HCEC 1CT (cell line): Measurements from ENCODE around the gene NCSTN.
"Not testable (repeated sequence)": the region's sequence is repeated elsewhere in the genome, so short reads cannot be mapped to it uniquely, and the experiment has no call there.

Source experiments
- DNase-seq: peaks from one replicate; pipeline ENCODE4 v3.0.0-alpha.2; 2017

Gene NCSTN

DNA sequence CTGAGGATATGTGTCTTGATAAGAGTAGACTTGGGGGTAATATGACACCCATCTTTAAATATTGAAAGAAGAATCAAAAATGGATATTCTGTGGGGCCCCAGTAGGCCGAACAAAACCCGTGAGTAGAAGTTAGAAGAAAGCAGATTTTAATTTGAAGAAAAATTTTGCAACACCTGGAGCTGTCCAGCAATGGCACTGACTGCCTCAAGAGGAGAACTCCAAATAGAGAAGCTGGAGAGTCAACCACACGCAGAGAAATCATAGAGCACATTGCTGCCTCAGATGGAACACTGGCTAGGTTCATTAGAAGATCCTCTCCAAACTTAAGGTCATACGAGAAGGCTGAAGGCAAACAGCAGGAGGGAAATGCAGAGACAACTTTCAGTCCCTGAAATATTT is 30.5 kb downstream of the NCSTN start:
- no peak for DNase-seq

DNA sequence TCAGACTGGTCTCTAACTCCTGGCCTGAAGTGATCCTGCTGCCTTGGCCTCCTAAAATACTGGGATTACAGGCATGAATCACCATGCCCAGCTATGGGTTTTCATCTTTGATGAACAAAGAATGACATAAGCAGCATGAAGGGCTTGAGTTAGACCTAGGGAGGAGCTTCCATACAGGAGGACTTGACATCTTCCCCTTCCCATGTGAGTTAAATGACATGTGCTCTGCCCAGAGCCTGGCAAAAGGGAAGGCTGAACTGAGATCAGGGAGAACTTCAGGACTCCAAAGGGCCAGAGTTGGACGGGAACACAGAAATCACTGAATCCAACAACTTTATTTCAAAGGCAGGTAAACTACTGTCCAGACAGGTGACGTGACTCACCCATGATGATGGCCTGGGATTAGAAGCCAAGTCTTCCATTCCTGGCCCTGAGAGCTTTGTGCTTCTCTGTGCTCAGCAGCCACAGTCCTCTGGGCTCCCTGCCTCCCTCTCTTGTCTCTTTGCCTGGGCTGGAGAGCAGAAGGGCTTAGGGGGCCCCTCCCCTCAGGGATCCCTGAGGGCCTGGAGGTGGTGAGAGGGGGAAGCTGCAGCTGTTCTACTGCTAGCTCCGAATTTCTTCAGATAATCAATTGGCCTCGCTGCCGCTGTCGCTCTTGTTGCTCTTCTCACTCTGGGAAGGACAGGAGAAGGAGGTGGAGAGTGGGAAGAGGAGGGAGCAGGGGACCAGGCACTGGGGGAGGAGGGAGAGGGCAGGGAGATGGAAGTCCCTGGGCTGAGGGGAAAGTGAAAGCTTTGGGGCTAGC is 31.3 kb downstream of the NCSTN start:
- DNase-seq: no peak

DNA sequence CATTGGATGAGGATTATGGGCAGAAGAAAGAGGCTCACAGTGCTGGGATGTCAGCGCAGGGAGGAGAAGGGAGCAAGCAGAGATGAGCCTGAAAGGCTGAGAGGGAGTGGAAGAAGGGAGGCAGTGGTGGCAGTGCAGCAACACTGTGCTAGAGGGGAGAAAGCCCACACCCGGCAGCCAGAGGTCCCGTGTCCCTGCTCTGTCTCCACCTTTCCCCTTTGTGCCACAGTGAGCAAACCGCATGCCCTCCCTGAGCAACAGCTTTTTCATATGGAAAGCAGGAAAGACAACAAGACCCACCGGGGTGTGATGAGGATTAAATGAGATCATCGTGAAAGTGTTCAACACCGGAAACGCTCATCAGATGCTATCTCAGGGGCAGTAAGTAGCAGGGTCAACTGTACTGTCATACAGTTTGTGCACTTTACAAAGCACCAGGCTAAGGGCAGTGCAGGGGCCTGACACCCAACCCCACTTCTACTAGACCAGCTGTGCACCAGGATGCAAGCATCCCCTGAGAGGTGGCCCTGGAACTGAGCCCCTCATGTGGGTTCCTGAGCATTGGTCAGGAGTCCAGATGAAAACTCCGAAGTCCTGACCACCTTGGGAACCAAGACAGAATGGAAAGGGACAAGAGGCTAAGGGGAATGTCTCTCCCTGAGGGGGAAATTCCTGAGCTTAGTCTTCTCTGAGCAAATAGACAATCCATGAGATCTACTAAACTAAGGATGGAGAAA is 32.8 kb downstream of the NCSTN start:
- no peak for DNase-seq

DNA sequence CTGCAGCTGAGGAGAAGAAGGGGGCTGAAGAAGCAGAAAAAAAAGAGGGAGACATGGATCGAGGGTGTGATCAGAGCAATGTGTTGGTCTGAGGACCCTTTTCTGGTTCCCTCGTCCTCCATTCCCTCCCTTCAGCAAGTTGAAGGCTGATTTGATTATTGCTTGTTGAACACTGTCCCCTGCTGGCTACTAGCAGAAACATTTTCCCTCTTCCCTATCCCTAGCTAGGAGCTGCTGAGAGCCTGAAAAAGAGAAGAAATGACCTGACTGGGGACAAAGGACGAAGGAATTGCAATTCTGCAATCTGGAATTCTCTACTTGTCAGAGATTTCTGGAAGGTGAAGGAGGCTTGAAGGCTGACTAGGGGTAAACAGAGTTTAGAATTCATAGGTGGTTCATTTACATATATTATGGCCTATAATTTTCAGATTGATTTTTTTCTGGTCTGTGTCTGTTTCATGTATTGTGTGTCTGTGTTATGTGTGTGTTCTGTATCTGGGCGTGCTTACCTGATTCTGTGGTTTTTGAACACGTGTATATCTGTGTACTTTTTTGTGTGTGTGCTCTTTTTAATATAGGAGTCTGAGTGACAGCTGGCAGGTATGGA is 33.4 kb downstream of the NCSTN start:
- DNase-seq: peak; percentile 57

DNA sequence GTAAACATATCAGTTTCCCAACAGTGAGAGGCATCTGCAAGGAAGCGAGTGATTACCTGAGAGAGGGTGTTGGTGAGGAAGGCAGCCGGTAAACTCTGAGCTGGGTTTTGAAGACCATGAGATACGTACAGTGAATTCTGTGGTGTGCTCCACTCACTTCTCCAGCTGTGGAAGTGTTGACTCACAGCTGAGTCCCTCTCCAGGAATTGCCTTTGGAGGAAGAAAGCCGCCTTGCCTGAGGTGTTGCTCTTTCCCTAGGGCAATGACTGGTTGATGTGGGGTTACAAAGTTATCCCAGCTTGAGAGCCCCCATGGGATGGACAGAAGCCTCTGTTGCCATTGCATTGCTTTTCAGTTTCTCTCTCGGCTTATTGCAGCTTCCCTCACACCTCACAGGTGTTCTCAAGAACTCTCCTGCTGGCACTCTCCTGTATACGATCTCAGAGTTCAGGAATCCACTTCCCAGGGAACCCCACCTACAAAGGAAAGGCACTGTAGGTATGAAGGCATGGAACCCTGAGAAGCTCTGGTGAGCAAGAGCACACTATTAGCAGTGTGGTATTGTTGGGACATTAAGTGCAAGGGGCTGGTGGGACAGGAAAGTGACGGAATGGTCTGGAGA is 34.5 kb downstream of the NCSTN start:
- DNase-seq: peak; percentile 40

DNA sequence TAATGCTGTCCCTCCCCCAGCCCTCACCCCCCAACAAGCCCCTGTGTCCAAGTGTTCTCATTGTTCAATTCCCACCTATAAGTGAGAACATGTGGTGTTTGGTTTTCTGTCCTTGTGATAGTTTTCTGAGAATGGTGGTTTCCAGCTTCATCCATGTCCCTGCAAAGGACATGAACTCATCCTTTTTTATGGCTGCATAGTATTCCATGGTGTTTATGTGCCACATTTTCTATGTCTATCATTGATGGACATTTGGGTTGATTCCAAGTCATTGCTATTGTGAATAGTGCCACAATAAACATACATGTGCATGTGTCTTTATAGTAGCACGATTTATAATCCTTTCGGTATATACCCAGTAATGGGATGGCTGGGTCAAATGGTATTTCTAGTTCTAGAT is 41.6 kb downstream of the NCSTN start:
- not testable (repeated sequence) for DNase-seq

DNA sequence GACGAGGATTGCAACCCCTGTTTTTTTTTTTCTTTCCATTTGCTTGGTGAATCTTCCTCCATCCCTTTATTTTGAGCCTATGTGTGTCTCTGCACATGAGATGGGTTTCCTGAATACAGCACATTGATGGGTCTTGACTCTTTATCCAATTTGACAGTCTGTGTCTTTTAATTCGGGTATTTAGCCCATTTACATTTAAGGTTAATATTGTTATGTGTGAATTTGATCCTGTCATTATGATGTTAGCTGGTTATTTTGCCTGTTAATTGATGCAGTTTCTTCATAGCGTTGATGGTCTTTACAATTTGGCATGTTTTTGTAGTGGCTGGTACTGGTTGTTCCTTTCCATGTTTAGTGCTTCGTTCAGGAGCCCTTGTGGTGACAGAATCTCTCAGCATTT is 45.2 kb downstream of the NCSTN start:
- DNase-seq: not testable (repeated sequence)

DNA sequence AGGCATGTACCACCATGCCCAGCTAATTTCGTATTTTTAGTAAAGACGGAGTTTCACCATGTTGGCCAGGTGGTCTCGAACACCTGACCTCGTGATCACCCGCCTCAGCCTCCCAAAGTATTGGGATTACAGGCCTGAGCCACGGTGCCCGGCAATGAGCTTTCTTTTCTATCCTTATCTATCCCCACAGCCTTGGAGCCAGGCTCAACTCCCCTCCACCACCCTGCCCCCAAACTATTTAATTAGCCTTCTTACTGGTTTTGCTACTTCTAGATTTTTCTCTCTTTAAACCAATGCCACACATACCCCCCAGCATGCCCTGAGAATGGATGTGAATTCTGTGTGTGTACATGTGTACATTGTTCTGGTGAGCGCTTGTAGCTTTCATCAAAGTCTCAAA is 51.5 kb downstream of the NCSTN start:
- no peak for DNase-seq

DNA sequence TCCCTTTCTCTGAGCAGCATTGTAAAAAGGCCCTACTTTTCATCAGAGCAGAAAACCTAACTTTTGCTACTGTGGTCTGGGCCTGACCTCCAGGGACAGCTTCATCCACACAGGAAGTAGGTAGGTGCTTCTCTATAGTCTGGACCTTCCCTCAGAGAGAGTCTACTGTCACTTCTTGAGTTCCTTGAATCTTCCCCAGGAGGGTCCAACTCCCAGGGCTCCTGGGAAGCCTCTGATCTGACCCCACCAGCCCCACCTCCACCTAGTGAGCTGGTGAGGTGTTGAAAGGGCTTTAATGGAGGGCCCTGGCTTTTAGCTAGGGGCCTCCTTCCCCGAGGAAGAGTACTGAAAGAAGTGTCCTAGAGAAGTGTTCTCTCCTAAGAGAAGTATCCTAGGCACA is 54.5 kb downstream of the NCSTN start:
- no peak for DNase-seq

DNA sequence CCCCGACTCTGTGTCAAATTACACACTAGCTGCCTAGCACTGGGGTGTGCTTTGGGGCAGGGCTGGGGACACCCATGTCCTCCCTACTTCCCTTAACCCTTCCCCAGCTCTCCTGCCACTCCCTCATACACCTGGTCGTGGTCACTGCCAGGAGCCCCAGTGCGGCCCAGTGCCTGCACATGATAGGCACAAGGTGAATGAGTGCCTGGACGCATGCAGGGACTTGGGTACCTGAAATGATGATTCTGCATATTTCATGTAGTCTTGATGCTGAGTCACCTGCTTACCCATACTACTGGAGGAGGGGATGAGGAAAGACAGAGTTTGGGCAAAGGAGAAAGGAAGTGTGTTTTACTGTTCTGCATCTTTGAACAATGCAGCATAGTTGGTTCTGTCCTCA is 55.6 kb downstream of the NCSTN start:
- no peak for DNase-seq

DNA sequence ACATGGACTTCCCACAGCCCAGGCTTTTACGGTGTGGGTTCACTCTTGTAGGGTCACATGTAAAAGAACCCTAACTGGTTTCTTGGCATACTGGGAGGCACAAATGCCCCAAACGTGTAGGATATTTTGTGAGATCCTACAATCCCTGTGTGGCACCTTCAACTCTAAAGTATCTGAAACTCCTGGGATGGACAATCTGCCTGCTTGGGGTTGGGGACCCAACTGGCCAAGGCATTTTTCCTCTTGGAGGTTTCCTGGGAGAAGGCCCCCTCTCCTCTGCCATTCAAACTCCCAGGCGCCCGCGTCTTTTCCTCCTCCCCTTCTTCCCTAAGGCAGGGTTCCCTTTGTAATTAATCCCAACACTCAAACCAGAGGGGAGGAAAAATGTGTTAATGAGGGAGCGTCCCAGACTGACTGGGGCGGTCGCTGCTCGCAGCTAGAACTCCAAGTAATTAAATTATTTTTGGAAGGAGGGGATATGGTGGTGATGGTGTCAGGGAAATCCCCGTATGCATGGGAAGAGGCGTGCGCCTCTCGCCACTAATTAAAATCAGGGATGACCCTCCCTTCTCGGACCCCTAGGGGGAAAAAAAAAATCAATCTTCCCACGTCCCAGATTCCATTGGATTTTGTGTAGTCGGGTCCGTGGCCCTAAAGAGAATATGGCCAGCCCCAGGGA is 56.5 kb downstream of the NCSTN start:
- DNase-seq: no peak

DNA sequence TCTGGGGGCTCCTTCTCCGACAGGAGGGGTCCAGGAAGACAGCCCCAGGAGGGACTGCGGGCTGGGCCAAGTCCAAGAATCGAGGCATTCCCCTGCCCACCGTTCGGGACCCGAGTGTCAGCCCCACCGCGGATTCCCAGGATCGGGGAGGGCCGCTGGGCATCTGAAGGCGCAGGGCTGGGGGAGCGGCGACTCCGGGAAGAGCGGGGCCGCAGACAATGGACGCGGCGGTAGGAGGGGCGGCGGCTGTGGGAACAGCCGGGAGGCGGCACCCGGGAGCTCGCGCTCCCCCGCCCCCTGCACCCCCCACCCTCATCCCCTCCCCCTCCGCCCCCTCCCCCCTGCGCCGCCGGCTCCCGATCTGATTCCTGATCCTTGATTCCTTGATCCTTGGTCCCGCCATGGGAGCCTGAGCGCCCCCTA is 57.1 kb downstream of the NCSTN start, which contains the start of gene VANGL2:
Gene VANGL2 (plus strand): TSS at position 342 of the 423 bp plus-strand sequence. CDS start 15,274 bp downstream, outside the sequence.
- DNase-seq: no peak

DNA sequence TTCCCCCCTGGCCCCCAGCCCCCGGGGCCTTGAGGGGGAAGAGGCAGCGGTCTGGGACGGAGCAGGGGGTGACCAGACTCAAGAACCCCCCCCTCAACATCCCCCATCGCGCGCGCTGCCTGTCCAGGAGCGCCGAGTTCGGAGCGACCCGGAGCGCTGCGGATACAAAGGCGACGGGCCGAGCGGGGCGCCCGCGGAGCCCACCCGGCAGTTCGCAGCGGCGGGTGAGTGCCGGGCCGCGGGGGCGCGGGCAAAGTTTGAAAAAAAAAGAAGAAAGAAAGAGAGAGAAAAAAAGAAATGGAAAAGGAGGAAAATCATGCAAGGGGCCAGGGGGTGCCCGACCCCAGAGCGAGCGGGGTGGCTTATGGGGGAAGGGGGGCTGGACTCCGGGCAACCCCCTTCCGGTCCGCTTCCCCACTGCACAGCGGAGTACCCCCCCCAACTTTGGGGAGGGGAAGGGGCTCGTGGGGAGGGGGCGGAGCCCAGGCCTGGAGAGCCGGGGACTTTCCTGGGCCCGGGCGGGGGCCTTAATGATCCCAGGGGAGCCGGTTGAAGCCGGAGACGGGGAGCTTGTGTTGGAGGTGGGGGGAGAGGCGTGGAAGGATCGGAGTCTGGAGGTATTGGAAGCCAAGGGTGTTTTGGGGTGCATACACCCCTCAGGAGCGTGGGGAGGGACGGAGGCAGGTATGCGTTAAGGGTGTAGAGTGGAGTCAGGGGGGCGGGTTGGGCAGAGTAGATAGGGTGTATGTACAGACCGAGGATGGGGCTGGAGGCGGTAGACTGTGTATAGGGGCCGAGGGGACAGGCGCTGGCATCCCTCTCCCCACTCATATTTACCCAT is 57.7 kb downstream of the NCSTN start:
- DNase-seq: no peak

DNA sequence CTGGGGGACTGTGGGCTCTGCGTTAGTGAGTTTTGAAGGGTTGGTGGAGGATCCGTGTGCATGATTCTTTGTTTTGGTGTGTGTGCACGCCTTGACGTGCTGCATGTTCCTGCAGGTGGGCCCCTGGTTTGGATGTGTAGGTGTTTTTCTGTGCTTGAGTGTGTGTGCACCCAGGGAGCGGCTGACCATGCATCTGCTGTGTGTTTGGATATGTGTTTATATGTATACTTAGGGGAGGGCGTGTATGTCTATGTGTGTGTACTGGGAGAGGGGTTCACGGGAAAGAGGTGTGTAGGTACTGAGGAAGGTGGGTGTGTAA is 58.3 kb downstream of the NCSTN start:
- no peak for DNase-seq

DNA sequence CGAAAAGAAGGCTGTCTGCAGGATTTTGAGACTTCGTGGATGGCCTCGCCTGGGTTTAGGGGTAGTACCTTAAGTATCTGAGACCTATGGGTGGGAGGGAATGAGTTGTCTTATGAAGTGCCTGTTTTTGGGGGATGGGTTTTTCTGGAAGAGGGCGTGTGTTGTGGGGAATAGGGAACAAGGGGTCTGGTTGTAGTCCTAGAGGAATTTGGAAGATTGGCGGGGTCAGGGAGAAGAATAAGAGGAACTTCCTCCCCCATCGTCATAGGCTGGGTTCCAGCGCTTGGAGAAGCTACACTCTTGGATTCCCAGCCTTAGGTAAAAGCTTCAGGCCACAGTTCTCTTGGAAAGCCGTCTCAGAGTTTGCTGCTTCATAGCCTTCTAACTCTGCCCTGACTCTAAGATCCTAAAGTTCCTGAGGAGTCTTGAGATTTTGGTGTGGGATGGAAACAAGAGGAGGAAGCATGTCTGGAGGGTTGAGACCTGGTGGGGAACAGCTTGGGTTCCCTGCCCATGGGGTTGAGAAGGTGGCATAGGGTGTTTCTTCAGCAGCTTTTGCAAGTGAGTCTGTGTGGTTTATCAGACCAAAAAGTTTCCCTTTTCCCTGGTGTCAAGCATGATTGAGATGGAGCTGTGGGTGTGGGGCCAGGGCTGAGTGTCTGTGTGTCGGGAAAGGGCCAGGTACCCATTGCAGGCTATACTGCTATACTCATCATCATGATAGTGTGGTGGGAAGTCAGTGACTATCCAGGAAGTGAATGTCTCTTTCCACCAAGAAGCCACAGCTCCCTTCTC is 59.0 kb downstream of the NCSTN start:
- no peak for DNase-seq

DNA sequence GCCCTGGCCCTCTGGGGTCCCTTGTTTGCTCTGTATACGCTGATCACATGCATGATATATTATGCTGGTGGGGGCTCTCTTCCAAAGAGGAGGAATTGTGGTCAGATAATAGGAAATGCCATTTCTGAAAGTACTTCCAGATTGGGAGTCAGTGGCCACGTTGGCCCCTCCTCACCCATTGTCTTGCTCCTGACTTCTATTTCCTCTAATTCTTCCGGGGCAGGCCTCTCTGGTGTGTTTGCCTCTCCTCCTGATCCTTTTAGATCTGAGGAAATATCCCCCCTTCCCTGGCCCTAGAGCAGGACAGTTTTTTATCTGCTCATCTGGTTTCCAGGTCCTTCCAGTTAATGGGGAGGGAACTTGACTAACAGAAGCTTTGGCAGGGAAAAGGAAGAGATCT is 60.1 kb downstream of the NCSTN start:
- no peak for DNase-seq

DNA sequence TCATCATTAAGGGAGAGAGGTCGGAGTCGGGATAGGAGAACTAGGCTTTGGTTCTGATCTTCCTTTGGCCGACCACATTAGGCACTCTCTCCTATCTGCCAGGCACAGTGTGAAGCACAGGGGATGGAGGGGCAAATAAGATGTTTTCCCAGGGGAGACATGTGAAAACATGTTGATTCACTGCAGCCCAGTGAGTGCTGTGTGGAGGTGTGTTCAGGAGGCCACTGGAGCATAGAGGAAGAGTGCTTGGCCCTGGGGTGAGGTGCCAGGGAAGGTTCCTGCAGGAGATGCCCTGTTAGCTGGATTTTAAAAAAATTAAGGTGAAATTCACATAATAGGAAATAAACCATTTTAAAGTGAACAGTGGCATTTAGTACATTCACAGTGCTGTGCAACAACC is 60.9 kb downstream of the NCSTN start:
- no peak for DNase-seq

DNA sequence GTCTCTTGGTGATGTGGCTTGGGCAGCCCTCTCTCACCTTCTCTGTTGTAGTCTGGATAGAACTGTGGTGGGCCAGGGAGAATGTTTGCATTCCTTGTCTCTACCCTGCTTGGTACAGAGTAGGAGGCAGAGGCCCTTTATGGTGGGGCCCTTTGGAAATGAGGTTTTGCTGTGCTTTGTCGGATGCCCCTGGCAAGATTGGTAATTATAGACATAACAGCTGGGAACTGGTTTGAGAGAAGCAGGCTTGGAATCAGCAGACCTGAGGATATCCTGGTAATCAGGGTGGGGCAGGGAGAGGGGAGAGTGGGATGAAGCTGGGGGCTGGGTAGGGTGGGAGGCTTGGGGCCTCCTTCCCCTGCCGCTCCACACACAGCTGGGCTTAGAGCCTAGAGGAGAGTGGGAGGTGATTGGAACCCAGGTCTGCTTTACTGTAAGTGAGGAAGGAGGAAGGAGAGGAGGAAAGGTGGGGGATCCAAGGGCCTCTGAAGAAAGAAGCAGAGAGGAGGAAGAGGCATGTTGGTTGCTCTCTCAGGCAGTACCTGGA is 62.2 kb downstream of the NCSTN start:
- DNase-seq: no peak

DNA sequence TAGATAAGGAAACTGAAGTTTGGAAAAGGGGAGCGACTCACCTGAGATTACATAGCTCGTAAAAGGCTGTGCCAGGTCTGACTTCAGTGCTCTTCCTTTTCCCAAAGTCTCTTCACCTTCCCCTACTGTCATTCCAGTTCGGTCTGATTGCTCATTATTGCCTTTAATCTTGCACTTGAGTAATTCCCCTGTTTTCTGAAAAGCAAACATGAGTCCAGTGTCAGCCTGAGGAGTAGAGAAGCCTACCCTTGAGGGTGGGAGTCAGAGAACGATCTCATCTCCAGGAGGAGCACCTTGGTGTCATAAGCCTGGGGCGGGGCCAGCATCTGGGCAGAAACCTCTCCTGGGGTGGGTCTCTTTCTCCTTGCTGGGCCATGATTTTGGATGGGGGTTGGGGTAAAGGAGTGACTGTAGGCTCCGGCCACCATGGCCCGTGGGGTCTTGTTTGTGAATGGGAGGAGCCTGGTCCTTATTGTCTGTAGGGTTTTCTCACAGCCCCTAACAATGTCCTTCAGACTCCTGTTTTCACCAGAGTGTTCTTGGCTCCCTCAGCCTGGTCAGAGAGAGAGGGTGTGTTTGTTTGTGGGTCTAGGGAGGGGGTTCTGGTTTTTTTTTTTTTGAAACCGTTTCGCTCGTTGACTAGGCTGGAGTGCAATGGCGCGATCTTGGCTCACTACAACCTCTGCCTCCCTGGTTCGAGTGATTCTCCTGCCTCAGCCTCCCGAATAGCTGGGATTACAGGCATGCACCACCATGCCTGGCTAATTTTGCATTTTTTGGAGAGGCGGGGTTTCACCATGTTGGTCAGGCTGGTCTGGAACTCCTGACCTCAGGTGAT is 63.2 kb downstream of the NCSTN start:
- no peak for DNase-seq
